ENCODE measurements around the gene DOK7.
A peak's percentile ranks its signal among the peaks of the same experiment; 100 is the strongest.

DOK7 gene

DNA sequence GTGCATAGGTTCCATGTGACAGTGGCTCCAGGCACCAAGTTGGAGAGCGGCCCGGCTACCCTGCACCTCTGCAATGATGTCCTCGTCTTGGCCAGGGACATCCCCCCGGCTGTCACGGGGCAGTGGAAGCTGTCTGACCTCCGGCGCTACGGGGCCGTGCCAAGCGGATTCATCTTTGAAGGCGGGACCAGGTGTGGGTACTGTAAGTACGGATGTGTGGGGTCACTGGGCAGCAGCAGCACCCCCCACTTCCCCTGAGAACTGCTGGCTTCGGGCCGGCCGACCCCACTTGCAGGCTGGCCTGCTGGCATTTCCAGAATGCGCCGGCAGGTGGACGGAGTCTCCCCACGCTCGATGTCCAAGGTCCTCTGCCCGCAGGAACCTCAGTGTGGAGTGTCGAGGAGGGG is 13.2 kb downstream of the DOK7 start:
- H3K4me3 ChIP-seq (ENCODE audit: low read depth, low read length), result no peak overlapping the region
- no peak for DNase-seq (ENCODE audit: low read depth)
- TF ChIP-seq, protein P1, sequence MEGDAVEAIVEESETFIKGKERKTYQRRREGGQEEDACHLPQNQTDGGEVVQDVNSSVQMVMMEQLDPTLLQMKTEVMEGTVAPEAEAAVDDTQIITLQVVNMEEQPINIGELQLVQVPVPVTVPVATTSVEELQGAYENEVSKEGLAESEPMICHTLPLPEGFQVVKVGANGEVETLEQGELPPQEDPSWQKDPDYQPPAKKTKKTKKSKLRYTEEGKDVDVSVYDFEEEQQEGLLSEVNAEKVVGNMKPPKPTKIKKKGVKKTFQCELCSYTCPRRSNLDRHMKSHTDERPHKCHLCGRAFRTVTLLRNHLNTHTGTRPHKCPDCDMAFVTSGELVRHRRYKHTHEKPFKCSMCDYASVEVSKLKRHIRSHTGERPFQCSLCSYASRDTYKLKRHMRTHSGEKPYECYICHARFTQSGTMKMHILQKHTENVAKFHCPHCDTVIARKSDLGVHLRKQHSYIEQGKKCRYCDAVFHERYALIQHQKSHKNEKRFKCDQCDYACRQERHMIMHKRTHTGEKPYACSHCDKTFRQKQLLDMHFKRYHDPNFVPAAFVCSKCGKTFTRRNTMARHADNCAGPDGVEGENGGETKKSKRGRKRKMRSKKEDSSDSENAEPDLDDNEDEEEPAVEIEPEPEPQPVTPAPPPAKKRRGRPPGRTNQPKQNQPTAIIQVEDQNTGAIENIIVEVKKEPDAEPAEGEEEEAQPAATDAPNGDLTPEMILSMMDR (conservative IDR thresholded peaks at IDR 0.05; ENCODE audit: low read depth, low read length), result no peak

DNA sequence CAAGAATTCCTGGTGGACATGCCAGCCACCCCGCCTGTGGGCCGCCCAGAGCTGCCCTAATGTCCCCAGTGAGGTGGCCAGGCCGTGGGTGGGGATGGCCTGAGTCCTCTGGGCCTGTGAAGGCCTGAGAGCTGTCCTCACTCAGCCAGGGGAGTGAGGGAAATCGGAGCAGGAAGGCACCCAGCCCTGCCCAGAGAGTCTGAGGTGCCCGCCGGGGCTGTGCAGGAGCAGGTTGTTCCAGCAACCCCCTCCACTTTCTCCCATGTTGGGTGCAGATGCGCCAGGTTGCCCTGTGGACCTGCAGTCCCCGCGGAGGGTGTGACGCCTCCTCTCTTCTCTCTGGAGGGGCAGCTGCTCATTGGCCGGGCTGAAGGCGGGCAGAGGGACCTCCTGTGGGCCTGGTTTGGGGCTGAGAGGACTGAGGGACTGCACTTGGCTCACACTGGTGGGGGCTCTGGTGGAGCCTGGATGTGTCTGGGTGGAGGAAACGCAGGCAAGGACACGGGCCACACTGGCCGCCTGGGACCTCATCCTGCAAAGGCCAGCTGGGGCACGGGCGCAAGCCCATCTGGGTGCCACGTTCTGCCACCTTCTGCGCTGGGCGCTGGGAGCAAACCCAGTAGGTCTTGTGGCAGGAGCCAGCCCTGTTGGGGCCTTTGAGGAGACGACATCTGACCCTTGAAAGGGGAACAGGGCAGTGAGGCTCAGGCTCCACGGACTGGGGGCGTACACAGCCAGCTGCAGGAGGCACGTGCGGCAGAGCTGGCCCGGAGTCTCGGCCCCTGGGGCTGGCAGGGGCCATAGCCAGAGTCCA is 14.0 kb downstream of the DOK7 start:
- no peak for DNase-seq (ENCODE audit: low read depth)
- TF ChIP-seq, protein P1 (conservative IDR thresholded peaks at IDR 0.05; ENCODE audit: low read depth, low read length), result no peak
- no peak overlapping the region for H3K4me3 ChIP-seq (ENCODE audit: low read depth, low read length)

DNA sequence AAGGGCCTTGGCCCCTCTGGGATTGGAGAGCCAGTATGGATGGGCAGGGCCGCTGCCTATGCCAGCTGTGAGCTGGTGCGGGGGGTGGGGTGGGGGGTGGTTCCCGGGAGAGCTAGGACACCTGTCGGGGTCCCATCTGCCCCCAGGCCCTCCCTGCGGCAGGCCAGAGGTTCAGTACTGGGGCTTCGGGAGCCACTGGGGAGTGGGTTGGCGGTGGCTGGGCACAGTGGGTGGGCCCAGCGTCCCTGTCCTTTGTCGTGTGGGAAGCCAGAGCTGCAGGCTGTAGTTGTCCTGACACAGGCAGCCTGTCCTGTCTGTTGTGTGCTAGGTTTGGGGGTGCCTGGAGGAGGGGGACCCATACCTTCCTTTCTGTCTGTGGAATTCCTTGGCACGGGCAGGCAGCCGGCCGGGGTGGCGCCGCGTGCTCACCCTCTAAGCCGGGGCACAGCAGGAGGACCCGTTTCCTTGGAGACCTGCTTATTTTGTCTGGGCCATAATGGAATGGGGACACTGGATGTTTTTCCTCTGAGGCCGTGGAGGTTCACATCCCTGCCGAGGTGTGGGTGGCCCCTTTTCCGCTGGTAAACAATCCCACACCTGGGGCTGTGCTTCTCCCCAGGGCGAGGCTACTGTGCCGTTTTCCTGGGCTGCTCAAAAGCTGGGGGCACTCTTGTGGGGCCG is 14.8 kb downstream of the DOK7 start:
- TF ChIP-seq, protein P1 (conservative IDR thresholded peaks at IDR 0.05; ENCODE audit: low read depth, low read length), result no peak
- DNase-seq (ENCODE audit: low read depth), result peak; percentile 24
- no peak overlapping the region for H3K4me3 ChIP-seq (ENCODE audit: low read depth, low read length)

DNA sequence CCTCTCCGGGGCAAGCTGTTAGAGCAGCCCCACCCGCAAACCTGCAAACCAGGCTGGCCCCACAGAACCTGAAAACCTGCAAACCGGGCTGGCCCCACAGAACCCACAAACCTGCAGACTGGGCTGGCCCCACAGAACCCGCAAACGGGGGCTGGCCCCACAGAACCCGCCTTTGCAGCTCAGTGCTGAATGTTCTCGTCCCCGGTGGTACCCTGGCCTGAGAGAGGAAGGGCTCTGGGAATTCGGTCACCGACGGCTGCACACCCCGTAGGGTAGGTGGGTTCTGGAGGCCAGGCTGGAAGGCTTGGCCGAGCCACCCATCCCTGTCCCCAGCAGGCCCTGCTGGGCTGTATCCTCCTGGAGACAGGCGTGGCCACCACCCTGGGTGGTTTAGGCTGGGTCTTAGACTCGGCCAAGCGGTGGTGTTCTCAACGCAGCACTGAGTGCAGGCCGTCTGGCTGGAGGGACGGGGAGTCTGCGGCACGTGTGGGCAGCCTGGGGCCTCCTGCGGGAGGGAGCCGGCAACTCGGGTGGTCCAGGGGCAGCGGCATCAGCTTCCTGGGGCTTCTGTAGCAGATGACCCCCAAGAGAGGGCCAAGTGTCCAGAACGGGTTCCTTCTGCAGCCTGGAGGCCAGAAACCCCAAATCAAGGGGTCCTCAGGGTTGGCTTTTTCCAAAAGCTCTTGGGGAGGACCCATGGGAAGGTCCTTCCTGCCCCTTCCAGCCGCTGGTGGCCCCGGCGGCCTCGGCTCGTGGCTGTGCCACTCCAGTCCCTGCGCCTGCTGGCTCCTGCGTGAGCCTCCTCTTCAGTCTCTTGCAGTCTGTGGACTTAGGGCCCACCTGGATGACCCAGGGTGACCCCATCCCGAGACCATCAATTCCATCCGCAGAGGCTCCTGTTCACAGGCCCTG is 15.6 kb downstream of the DOK7 start:
- TF ChIP-seq, protein P1 (conservative IDR thresholded peaks at IDR 0.05; ENCODE audit: low read depth, low read length), result no peak
- no peak overlapping the region for H3K4me3 ChIP-seq (ENCODE audit: low read depth, low read length)
- no peak for DNase-seq (ENCODE audit: low read depth)

DNA sequence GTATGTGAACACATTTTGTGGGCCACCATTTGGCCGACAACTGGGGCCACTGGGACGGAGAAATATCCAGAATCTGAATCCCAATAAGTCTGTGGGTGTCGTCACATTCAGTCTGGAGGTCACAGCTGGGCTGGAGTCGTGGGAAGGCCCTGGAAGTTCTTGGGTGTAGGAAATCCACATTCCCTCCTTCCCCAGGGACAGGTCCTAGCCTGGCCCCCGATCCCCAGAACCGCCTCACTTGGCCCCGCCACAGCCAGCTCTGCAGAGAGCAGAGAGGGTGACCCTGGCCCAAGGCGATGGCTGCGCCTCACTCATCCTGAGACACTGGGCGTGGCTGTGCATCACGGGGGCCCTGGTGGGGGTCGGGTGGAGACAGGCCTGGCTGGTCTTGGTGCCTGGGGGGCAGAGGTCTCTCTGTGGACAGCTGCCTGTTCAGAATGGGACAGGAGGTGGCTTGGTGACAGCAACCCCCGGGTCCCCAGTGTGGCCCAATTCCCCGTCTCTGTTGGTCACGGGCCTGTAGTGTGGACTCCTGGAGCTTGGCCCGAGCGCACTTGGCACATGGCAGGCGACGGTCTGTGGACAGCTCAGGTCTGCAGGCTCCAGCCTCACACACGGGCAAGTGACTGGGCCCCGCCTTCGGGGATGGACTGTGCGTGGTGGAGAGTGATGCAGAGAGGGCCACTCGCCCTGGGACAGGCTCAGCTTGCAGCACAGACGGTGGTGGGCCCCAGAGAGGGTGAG is 16.4 kb downstream of the DOK7 start:
- DNase-seq (ENCODE audit: low read depth), result no peak
- TF ChIP-seq, protein P1 (conservative IDR thresholded peaks at IDR 0.05; ENCODE audit: low read depth, low read length), result no peak
- H3K4me3 ChIP-seq (ENCODE audit: low read depth, low read length), result no peak overlapping the region

DNA sequence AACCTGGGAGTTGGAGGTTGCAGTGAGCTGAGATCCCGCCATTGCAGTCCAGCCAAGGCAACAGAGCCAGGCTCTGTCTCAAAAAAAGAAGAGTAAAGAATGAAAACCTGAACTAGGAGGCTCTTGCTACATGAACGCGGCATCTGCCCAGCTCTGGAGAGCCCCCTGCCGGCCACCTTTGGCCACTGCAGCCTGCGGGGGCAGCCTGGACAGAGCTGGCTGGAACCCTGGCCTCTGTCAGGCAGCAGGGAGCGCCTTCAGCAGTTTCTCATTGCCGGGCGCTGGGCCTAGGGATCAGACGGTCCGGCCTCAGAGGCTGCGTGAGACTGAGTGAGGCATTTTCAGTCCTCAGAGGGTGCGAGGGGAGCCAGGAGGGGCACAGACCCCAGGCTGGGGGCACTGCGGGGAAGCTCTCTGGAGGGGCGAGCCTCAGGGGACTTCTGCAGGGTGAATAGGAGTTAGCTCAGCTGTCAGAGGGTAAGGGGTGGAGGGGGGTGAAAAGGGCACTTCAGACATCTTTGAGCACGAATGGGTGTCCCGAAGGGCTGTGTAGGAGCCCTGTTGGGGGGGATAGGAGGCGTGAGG is 17.5 kb downstream of the DOK7 start:
- no peak overlapping the region for H3K4me3 ChIP-seq (ENCODE audit: low read depth, low read length)
- TF ChIP-seq, protein P1 (conservative IDR thresholded peaks at IDR 0.05; ENCODE audit: low read depth, low read length), result peak; percentile 99
- DNase-seq (ENCODE audit: low read depth), result peak; percentile 81
